HEK293 (cell line): ENCODE results near the gene ANKRD44.
A peak's percentile ranks its signal among the peaks of the same experiment; 100 is the strongest.

ENCODE experiments used
- CTCF ChIA-PET: fragments of 350-600 bp; formaldehyde crosslinking; extraction: SDS; loops from one replicate; lab custom pipeline; 2021; ENCODE audit warnings: antibody characterized with exemption; lab: Yijun Ruan, JAX
- POLR2A ChIA-PET: fragments of 300-600 bp; formaldehyde crosslinking; extraction: SDS; loops from one replicate; lab custom pipeline; 2020; ENCODE audit warnings: antibody characterized with exemption, inconsistent platforms; lab: Yijun Ruan, JAX
- H3K27ac ChIP-seq: fragments of 200-500 bp; sonication (Bioruptor generic); 2 replicates; pipeline ENCODE4 v1.5.1; 2014; ENCODE audit warnings: low read depth, low read length, control low read depth, inconsistent platforms; ENCODE audit errors: extremely low read depth
- H3K36me3 ChIP-seq, 2 experiments: fragments of 200-500 bp in 1 of 2; sonication (Bioruptor generic) in 1 of 2; 1 replicate in 1 of 2; 2 replicates in 1 of 2; pipeline ENCODE4 v1.5.1; 2014 to 2017; ENCODE audit warnings: inconsistent platforms in 2 of 2, low read length in 2 of 2; ENCODE audit not compliant: control insufficient read depth in 2 of 2, insufficient read depth in 1 of 2
- H3K4me1 ChIP-seq: fragments of 200-500 bp; sonication (Bioruptor generic); 2 replicates; pipeline ENCODE4 v1.5.1; 2014; ENCODE audit warnings: mild to moderate bottlenecking, low read length, inconsistent platforms; ENCODE audit not compliant: control insufficient read depth, insufficient read depth
- H3K4me3 ChIP-seq: 2 replicates; pipeline ENCODE4 v1.5.1; 2011; ENCODE audit warnings: low read depth, mild to moderate bottlenecking, control low read depth, low read length, moderate library complexity
- H3K9me3 ChIP-seq: fragments of 200-500 bp; sonication (Bioruptor generic); 2 replicates; pipeline ENCODE4 v1.5.1; 2014; ENCODE audit warnings: low read depth, low read length, inconsistent platforms; ENCODE audit not compliant: control insufficient read depth, insufficient read depth
- HOXD13 ChIP-seq: sonication (generic); formaldehyde crosslinking; IDR thresholded peaks from 2 replicates; pipeline ENCODE4 v1.8.0; 2022; ENCODE audit warnings: missing genetic modification reagents, borderline replicate concordance
- IKZF3 ChIP-seq: fragments of 450-650 bp; IDR thresholded peaks from 2 replicates; pipeline ENCODE4 v1.5.0; 2018; ENCODE audit warnings: missing biosample characterization, mild to moderate bottlenecking, missing genetic modification characterization, moderate library complexity
- WT1 ChIP-seq: fragments of 450-650 bp; formaldehyde crosslinking; IDR thresholded peaks from 2 replicates; pipeline ENCODE4 v1.5.1; 2016; ENCODE audit warnings: missing biosample characterization, missing genetic modification characterization
- ZFP37 ChIP-seq: fragments of 450-650 bp; formaldehyde crosslinking; IDR thresholded peaks from 2 replicates; pipeline ENCODE4 v1.5.1; 2016; ENCODE audit warnings: missing biosample characterization, missing genetic modification characterization
- ZNF211 ChIP-seq: fragments of 450-650 bp; formaldehyde crosslinking; IDR thresholded peaks from 2 replicates; pipeline ENCODE4 v1.5.1; 2016; ENCODE audit warnings: low read depth, missing biosample characterization, missing genetic modification characterization
- ZNF280D ChIP-seq: fragments of 450-650 bp; formaldehyde crosslinking; IDR thresholded peaks from 2 replicates; pipeline ENCODE4 v1.5.1; 2016; ENCODE audit warnings: missing biosample characterization, missing genetic modification characterization
- ZNF639 ChIP-seq: fragments of 450-650 bp; formaldehyde crosslinking; IDR thresholded peaks from 2 replicates; pipeline ENCODE4 v1.5.1; 2016; ENCODE audit warnings: missing biosample characterization, missing genetic modification characterization
- ZNF654 ChIP-seq: fragments of 450-650 bp; formaldehyde crosslinking; IDR thresholded peaks from 2 replicates; pipeline ENCODE4 v1.5.1; 2016; ENCODE audit warnings: low read depth, missing biosample characterization, missing genetic modification characterization
- TF ChIP-seq, protein P1 (sequence below): fragments of 450-650 bp; formaldehyde crosslinking; IDR thresholded peaks from 2 replicates; pipeline ENCODE4 v1.5.1; 2016; ENCODE audit warnings: missing biosample characterization, missing genetic modification characterization
- TF ChIP-seq, protein P2 (sequence below): fragments of 450-650 bp; formaldehyde crosslinking; IDR thresholded peaks from 2 replicates; pipeline ENCODE4 v1.5.1; 2016; ENCODE audit warnings: missing biosample characterization, missing genetic modification characterization

ANKRD44 gene

DNA sequence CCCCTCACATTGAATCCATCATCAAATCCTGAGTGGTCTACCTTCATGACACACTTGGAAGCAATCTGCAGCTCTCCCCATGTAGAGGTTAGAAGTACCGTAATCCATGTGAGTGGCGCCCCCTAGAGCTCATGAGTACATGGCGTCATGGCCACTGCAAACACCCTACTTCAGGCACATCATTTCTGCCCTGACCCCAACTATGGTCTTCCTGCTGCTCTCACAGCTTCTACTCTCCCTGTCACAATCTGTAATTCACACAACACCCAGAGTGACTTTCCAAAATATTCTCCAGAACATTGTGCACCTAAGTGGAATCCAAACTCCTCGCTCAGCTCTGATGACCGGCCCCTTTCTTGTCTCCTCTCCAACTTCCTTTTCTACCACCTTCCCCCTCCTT, 141.9 kb downstream of the ANKRD44 start:
- CTCF ChIA-PET, result interaction anchor here (0.5 to 6.8 kb wide), 41 partner anchors 8 to 1051 kb away, joined by 3 to 115 read pairs (median 4); no protein-coding TSS in a partner anchor
- TF ChIP-seq, protein P1, sequence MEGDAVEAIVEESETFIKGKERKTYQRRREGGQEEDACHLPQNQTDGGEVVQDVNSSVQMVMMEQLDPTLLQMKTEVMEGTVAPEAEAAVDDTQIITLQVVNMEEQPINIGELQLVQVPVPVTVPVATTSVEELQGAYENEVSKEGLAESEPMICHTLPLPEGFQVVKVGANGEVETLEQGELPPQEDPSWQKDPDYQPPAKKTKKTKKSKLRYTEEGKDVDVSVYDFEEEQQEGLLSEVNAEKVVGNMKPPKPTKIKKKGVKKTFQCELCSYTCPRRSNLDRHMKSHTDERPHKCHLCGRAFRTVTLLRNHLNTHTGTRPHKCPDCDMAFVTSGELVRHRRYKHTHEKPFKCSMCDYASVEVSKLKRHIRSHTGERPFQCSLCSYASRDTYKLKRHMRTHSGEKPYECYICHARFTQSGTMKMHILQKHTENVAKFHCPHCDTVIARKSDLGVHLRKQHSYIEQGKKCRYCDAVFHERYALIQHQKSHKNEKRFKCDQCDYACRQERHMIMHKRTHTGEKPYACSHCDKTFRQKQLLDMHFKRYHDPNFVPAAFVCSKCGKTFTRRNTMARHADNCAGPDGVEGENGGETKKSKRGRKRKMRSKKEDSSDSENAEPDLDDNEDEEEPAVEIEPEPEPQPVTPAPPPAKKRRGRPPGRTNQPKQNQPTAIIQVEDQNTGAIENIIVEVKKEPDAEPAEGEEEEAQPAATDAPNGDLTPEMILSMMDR (tag by site-specific recombination), result peak; percentile 57
- no peak for TF ChIP-seq ZNF639 (tag by site-specific recombination)
- peak; percentile 53 for TF ChIP-seq ZNF654
- H3K4me1 ChIP-seq, result no peaks in the 10 kb centered on the region
- no peaks in the 10 kb centered on the region for H3K36me3 ChIP-seq
- no peak overlapping the region for H3K27ac ChIP-seq
- POLR2A ChIA-PET, result no interaction called here
- H3K4me3 ChIP-seq, result no peak overlapping the region
- H3K9me3 ChIP-seq, result no peaks in the 10 kb centered on the region

GRCh38 chr2:197167608-197168314, 142.8 kb downstream of the ANKRD44 start:
- Histone ChIP-seq H3K4me1 (no peaks in the 10 kb centered on the region), H3K27ac (no peak overlapping the region), H3K4me3 (no peak overlapping the region), H3K9me3 (no peaks in the 10 kb centered on the region), H3K36me3 (no peaks in the 10 kb centered on the region)
- POLR2A ChIA-PET, result no interaction called here
- TF ChIP-seq WT1 (tag by site-specific recombination), result no peak
- TF ChIP-seq ZNF280D (tag by site-specific recombination), result no peak
- TF ChIP-seq HOXD13 (CRISPR knock-in tag), result no peak
- TF ChIP-seq ZFP37 (tag by site-specific recombination), result no peak
- no peak for TF ChIP-seq ZNF211 (tag by site-specific recombination)
- no peak for TF ChIP-seq IKZF3
- CTCF ChIA-PET, result interaction anchor here (0.5 to 6.8 kb wide), 31 partner anchors 7 to 1052 kb away, joined by 3 to 115 read pairs (median 4); no protein-coding TSS in a partner anchor

DNA sequence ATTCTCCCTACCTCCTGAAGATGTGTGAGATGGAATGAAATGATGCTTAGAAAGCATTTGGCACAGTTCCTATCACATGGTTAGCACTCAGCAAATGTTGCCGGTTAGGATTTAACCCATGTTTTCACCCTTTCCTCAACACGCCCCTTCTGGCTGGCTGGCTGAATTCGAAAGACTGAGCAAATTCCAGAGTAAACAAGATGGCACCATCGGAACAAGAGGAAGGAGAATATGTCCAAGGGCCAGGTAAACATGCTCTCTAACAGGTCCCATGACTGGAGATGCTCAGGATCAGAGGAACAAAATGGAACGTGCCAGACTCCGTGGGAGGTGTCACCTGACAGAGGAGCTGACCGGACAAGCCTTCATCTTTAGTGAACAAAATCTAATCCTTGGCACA, 145.6 kb downstream of the ANKRD44 start:
- no peak overlapping the region for H3K4me3 ChIP-seq
- ChIA-PET CTCF (interaction anchor here (0.6 to 6.8 kb wide), 4 partner anchors 20 to 503 kb away, joined by 3 to 115 read pairs (median 3); no protein-coding TSS in a partner anchor), POLR2A (no interaction called here)
- no peaks in the 10 kb centered on the region for H3K9me3 ChIP-seq
- H3K36me3 ChIP-seq, result no peaks in the 10 kb centered on the region
- H3K4me1 ChIP-seq, result no peaks in the 10 kb centered on the region
- no peak overlapping the region for H3K27ac ChIP-seq
- TF ChIP-seq, protein P2, sequence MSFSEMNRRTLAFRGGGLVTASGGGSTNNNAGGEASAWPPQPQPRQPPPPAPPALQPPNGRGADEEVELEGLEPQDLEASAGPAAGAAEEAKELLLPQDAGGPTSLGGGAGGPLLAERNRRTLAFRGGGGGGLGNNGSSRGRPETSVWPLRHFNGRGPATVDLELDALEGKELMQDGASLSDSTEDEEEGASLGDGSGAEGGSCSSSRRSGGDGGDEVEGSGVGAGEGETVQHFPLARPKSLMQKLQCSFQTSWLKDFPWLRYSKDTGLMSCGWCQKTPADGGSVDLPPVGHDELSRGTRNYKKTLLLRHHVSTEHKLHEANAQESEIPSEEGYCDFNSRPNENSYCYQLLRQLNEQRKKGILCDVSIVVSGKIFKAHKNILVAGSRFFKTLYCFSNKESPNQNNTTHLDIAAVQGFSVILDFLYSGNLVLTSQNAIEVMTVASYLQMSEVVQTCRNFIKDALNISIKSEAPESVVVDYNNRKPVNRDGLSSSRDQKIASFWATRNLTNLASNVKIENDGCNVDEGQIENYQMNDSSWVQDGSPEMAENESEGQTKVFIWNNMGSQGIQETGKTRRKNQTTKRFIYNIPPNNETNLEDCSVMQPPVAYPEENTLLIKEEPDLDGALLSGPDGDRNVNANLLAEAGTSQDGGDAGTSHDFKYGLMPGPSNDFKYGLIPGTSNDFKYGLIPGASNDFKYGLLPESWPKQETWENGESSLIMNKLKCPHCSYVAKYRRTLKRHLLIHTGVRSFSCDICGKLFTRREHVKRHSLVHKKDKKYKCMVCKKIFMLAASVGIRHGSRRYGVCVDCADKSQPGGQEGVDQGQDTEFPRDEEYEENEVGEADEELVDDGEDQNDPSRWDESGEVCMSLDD (tag by site-specific recombination), result no peak
- TF ChIP-seq, all 188 proteins: peak for 0
